Activated CD4-positive, alpha-beta T cell treated with anti-CD3 and anti-CD28 coated beads, Interleukin-2, amount 50 U/mL, for 4 hours (primary cell): ENCODE results near the gene XRCC3.

Experiments used
- DNase-seq, 2 experiments: peaks; one replicate each; pipeline ENCODE4 v3.0.0-alpha.2; 2020

XRCC3 gene

DNA sequence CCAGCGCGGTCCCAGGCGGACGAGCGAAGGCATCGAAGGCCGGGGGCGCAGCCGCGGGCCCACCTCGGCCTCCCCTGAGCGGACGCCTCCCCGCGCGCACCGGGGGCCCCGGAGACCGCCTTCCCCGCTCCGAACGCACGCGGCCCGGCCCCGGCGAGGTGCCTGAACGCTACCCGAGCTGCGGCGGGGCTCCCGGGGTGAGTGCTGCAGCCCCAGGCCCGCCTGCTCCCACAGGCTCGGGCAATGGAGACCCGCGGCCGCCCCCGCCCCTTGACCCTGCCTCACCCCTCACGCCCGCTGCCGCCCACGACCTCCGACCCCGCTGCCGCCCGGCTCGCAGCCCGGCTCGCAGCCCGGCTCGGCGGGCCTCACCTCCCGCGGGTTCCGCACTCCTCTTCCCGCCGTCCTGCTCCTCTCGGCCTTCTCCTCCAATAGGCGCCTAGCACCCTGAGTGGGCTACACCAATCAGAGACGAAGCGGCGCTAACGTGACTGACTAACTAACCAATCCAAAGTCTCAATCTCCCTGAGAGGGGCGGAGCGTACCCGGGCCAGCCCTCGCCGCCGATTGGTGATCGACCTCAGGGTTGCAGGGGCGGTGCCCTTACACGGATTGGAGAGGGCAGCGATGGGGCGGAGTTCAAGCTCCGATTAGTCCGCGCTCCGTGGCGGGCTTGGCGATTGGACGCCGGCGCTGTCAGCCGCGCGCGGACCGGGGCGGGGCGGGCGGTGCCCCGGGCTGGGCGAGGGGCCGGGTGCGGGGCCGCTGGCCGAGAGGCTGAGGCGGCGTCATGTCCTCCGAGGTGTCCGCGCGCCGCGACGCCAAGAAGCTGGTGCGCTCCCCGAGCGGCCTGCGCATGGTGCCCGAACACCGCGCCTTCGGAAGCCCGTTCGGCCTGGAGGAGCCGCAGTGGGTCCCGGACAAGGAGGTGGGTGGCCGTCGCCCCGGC lies at the start of gene XRCC3, which contains the start of gene ZFYVE21:
Gene XRCC3 (minus strand): TSS at position 400 of the 949 bp plus-strand sequence. CDS start 4,364 bp downstream, outside the sequence.
Gene ZFYVE21 (plus strand): TSS at position 759 of the 949 bp plus-strand sequence. CDS start 32 bp downstream, at position 791.
- peak; percentile 100 for DNase-seq

DNA sequence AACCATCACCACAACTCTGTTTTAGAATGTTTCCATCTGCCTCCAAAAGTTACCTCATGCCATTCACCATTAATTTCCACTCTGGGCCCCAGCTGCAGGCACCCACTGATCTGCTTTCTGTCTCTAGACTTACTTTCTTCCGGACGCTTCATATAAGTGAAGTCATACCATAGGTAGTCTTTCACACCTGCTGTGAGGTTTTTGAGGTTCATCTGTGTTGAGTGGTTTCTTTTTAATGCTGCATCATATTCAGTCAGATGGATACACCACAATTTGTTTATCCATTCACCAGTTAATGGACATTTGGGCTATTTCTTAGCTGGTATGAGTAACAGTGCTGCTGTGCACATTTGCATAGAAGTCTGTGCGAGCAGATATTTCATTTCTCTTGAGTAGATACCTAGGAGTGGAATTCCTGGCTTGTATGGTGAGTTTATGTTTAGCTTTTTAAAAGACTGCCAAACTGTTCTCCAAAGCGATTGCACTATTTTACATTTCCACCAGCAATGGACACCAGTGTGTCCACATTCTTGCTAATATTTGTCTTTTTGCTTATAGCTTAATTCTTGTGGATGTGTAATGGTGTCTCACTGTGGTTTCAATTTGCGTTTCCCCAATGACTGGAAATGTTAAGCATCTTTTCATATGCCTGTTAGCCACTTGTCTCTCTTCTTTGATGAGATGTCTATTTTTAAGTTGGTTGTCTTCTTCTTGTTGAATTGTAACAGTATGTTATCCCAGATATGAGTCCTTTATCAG lies 48.7 kb upstream of the XRCC3 start:
- no peak for DNase-seq

DNA sequence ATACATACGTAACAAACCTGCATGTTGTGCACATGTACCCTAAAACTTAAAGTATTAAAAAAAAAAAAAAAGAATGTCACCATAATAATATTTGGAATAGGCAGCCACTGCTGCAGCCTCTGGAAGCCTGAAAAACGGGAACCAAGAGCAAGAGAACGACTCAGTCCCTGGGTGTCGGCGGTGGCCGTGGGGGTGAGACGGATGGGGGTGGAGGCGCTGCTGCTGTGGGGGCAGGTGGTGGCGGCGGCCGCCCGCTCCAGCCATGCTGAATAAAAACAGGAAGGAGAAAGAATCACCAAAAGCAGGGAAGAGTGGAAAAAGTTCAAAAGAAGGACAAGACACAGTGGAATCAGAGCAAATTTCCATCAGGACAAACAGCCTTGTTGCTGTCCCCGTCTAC lies 47.3 kb upstream of the XRCC3 start:
- DNase-seq = no peak

DNA sequence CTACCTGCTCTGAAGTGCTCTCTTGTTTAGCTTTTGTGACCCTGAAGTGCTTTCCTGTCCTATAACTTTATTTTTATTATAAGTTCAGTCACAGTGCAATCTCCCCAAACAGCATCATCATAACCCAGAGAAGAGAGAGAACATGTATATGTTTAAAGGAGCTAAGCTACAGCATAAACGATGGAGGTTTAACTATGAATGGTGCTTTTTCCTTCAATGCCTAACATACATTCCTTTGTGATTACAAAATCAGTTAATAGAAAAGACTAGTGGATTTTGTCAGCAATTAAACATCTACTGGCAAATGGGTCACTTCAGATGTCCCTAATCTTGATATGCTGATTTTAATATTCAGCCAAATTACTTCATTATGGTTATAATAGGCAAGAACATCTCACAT lies 46.8 kb upstream of the XRCC3 start:
- DNase-seq = no peak

DNA sequence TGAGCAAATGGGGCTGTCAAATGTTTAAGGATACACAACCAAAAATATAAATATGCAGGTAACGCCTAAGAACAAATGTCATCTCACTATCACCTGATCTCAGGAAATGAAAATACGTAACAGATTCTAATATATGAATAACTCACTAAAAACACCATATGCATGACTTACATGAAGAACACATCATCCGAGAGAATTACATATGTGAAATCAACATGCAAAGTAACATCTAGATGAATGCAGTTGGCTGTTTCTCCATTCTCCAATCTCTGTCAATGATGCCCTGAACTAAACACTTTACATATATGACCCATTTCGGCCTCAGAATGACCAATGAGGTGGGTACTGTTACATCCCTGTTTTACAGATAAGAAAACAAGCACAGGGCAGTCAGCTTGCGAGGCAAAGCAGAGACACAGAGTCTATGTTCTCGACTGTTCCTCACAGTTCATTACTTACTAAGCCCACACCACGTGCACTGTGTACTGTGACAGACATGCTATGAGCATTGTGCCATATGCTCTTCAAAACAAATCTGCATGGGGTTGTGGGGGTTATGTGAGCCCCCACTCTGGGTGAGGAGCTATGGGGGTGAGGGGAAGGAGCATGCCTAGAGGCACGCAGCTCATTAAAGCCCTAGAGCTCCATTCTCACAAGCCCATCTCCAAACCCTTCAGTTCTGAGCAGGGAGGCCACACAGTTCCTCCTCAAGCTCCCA lies 43.0 kb upstream of the XRCC3 start:
- DNase-seq = no peak

DNA sequence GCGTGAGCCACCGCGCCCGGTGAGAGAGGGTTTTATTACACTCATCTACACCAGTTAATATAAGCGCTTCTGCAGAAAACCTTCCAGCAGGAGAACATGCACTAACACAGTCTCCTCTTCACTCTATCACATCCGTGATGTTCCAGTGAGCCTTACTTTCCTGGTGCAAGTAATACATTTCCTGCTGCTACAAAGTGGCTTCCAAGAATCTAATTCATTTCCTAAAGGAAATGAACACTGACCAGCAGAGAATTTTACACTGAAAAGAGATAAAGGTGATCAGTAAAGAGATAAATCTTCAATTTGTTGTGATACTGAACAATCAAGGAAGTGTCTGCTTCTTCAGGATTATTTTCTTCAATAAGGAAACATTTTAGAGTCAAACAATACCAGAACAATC lies 39.8 kb upstream of the XRCC3 start:
- DNase-seq = no peak

DNA sequence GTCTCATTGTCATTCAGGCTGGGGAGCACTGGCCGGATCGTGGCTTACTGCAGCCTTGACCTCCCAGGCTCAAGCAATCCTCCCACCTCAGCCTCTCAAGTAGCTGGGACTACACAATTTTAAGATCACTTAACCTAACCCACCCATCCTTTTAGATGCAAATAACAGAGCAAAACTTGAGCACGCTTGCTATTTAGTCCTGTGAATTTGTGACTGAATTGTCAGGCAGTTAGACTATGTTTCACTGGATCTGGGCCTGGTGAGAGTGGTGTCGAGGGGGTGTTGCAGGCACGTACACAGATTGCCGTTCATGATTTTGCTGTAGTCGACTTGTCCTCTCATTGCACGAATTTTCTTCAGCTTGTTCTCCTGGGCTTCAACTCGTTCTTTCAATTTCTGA lies 38.5 kb upstream of the XRCC3 start:
- DNase-seq = no peak

DNA sequence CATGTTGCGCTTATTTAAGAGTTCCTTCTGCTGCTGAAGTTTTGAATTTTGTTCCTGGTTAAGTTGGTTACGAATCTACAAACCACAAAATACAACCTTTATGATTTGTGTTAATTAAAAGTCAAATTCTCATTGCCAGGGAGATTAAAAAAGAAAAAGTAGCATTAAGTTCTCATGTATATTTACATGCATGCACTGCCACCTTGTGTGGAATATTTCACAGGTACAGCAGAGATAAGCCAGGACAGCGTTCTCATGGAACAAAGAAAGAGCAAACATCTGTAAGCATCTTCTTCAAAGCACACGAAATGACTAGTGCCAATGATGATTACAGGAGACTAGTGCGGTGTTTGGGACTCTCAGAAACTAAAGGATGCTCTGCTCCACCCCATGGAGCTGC lies 34.6 kb upstream of the XRCC3 start:
- DNase-seq = no peak

DNA sequence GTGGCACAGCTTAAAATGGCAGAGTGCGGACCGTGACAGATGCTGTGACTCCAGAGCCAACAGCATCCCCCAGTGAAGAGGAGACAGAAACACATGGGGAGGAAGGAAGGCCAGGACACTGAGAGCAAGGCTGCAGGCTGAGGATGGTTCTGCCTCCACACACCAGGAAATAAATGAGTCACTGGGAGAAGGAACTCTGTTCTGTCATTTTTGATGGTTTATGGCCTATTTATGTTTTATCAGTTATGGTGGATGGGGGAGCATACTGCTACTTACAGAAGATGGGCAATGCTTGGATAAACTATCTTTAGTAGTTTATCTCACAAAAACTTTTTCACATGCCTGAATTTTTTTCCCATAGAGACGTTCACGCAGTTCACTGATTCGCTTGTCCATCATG lies 34.2 kb upstream of the XRCC3 start:
- no peak for DNase-seq

DNA sequence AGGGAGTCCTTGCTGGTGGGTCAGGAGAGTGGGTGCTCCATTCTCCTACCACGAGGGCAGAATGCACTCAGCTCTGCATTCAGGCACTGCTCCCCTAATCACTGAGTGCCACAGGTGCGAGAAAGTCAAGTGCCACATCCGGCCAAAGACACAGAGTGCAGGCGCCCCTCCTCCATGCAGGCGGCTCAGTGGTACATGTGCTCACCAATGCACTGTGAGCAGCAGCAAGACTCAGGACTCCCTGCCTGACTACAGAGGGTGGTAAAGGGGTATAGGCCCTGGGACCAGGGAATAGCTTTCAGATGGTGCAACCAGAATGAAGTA lies 33.2 kb upstream of the XRCC3 start:
- DNase-seq = peak; percentile 14 to 26

DNA sequence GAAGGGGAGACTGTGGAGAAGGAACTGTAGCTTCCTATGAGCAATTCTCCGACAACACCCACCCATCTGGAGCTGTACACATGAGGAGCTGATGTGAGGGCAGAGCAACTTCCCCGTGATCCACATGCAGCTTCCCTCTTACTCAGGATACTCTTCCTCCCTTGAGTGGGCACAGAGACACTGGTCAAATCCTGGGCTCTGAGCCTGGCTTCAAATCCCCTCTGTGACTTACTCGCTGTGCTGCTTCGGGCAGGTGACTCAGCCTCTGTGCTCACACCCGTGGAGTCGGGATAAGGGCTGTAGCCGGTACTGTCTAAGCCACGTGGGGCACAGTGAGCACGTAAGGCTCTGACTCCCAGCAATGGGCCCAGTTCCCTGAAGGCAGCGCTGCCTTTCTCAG lies 31.4 kb upstream of the XRCC3 start:
- no peak for DNase-seq

DNA sequence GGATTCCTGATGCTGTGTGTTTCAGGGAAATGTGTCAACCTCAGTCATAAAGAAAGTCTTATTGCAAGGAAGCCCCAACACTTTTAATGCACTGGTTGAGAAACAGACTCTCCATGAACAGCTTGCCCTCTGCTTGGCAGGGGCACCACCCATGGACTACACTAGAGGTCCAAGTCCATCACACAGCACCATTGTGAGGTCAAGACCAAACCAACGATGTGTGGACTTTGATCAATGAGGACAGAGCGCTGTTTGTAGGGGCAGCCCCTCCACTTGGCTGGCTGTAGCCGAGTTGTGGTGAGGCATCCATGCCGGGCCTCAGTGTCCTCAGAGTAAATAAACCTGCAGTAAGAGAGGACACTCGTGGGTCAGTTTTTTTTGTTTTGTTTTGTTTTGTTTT lies 30.2 kb upstream of the XRCC3 start:
- DNase-seq = no peak

DNA sequence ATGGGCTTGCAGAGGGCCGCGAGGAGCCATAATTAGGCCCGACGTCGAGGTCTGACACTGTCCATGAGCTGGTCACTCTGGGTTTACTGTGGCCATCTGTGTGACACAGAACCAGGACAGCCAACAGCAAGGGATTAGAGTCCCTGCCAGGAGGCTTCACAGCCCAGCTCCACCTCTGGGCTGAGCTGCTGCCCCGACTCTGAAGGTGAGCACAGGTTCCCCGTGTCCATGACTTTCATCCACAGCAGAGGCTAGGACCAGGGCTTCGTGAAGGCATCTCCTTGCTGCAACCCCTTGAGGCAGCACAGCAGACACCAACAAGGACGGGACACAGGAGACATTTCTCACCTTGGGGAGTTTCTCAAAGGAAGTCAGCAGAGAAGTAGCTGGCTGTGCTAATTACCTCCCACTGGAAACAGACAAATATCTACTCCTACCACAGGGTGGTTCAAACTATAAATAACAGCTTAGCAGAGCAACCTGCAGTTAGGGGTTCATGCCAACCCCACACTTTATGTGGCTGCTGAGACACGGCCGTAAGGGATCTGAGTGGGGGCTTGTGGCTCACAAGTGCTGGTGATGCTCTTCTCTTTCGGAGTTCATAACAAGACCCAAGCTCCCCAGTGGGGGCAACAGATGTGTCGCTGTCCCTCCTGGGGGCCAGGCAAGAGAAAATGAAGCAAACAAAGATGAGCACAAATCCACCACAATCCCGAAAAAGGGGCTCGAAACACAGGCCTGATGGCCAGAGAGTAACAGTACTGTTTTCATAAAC lies 29.6 kb upstream of the XRCC3 start:
- DNase-seq = no peak

DNA sequence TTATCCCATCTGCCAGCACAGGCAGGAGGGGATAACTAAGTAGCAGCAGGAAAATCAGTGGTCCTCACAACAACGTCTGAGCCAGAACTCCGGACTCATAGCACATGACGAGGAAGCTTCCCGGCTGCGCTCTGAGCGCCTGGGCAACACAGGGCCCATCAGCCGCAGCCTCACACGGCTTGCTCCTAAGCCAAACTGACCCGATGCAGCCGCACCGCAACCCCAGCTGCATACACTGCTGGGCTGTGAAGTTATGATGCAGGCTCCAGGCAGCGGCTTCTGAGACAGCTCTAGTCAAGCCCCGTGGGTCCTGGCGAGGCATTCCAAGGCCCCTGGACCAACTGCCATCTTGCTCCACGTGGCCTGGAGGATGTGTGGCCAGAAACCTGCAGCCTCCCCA lies 28.4 kb upstream of the XRCC3 start:
- no peak for DNase-seq

DNA sequence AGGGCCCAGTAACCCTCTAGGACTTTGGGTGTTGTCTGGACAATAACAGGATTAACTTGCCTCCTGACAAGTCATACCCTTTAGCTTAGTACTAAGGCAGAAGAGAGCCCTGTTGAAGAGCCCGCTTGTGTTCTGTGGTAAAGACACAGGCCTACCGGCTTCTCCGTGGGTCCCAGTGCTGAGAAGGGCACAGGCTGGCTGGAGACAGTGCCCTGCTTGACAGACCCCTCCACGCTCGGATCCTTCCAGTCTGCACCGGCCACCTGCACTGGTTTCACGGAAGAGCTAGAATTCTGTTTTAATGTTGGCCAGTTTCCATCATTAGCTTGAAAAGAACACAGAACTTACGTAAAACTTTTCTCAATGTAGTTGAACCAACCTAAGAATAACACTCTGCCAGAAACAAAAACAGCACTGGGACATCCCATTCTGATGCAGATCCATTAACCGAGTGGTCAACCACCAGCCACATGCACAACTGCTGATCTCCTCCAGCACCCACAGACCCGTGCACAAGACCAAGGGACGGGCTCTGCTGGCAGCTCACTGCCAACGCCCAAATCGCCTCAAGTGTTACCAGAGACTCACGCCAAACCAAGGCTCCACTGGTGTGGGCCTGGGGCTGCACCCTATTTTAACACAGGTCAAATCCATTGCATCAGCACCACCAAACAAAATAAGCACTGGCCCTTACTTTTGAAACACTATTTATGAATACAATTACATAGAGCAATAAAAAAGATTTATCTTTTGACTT lies 27.4 kb upstream of the XRCC3 start:
- no peak for DNase-seq

DNA sequence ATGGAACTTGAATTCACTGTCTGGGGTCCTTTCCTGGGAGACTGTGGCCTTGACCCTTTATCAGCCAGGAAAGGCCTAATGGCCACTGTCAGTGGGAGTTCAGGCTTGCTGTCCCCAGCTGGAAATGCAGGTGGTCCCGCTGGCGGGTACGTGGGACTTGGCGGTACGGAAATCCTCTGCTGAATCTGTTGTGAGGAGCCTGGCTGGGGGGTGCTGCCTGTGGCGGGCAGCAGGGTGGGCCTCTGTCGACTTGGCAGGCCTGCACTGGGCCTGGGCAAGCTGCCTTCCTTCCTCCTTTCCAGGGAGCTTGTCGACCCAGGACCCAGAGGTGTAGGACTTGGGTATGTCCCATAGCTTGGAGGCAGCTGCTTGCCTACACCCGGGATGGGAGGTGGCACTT lies 26.6 kb upstream of the XRCC3 start:
- no peak for DNase-seq

DNA sequence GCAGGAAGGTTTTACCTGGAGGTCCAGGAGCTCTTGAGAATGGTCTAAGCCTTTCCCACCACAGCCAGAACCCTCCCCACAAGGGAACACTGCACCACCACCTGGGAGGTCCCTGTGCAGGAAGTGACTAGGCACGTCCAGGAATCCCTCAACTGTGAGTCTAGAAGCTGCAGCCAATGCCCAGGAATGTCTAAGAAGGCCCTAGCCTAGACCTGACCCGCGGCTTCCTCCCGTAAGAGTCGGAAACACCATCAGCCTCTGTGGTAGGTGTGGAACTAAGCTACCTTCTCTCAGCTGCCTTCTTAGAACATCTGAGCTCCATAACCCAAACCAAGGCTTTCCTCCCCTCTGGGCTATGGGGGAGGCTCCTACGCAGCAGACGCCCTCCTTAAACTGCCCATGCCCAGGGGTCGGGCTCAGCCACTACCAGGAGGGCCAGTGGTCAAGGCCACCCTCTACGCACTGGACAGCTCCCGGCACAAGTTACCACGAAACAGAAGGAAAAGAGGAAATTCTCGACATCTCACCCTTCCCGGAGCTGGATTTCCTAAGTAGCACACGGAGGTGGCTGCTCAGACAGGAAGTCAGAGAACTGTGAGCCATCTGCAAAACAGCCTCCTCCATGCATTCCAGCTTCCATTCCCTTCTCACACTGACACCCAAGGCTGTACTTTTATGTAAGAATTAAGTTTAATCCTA lies 25.9 kb upstream of the XRCC3 start:
- no peak for DNase-seq

DNA sequence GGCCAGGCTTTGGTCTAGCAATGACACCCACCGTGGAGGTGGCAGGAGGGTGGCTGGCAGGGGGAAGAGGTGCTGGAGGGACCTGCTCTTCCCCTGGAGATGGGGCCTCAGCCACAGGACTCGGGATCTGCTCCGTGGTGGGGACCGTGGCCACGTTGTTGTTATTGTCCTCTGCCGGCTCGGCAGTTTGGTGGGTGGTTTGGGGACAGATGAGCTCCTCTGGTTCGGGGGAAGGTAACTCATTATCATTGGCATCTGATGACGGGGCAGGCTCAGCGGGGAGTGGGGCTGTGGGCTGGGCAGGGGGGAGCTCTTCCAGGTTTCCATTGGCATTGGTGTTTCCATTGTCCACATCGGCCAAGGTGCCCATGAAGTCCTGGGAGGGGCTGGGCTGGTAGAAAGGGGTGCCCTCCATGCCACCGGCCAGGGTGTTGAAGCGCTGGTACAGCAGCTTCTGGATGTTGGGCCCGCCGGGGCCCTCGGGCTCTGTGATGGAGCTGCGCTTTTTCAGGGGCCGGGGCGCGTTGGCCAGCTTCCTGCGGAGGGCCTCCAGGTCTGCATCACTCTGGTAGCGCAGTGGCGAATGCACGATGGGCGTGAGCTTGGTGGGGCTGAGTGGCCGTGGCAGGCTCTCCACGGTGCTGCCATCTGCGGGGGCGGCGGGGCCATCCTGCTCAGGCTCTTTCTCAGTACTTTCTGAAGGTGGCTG lies 24.7 kb upstream of the XRCC3 start:
- no peak for DNase-seq

DNA sequence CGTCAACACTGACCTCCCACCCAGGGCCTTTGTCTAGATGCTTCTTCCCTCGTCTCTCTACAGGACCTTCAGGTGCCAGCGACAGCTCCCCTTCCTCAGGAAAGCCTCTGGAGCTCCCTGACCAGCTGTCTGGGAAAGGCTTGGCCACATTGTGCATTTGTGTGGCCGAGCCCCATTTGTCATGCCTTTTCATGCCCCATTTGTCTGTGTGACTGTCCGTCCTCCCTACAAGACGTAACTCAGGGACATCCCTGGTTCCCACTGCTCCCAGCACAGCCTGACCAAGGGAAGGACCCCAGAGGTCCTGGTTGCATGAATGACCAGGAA lies 24.2 kb upstream of the XRCC3 start:
- no peak for DNase-seq

DNA sequence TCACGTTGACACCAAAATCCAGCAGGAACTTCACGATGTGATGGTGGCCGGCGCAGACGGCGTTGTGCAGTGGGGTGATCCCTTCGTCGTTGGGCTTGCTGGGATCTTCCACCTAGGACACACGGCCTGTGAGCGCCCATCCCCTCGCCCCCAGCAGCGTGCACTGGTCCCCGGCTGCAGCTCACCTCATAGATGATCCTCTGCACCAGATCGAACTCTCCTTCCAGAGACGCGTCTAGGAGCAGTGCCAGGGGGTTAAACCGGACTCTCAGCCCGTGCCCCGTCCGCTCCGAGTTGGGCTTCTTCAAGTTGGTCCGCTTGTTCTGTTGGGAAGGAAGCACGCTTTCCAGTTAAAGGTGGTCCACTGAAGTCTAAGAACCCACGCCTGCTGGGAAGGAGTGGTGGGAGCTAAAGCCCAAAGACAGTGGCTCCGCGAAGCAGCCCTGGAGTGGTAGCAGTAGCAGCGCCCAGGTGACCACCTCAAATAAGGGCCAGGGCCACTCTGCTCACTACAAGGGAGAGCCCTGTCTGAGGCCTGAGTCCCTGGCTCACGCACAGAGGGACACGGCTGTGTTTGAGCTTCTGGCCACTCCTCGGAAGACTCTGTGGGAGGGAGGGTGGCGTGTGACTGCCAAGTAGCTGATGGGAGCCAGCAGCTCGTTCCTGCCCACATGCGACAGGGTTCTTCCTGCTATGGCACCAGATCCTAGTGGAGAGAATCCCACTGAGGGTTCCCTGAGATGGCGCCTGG lies 23.6 kb upstream of the XRCC3 start:
- DNase-seq = no peak
